K562 (cell line): ENCODE measurements around the gene NACAD. TPM values are rescaled to one million over a fixed set of nuclear protein-coding genes. Genes with fewer than 3 reads are reported as not detected.

Experiments
- AFF1 ChIP-seq, 2 experiments: fragments of 450-650 bp; IDR thresholded peaks; 2 replicates each; pipeline ENCODE4 v1.6.1; 2018; ENCODE audit warnings: mild to moderate bottlenecking in 2 of 2, low read depth in 1 of 2; ENCODE audit not compliant: partially characterized antibody in 2 of 2
- ARID2 ChIP-seq: fragments of 450-650 bp; IDR thresholded peaks from 2 replicates; pipeline ENCODE4 v1.6.1; 2017; ENCODE audit warnings: antibody characterized with exemption, mild to moderate bottlenecking
- CREB3 ChIP-seq: fragments of 450-650 bp; conservative IDR thresholded peaks from 2 replicates; pipeline ENCODE4 v1.6.1; 2016; ENCODE audit warnings: missing genetic modification characterization, low read depth, mild to moderate bottlenecking, missing compliant biosample characterization, moderate library complexity
- HMGN3 ChIP-seq: IDR thresholded peaks from 2 replicates; pipeline ENCODE4 v1.6.1; 2011; ENCODE audit warnings: borderline replicate concordance, low read depth, mild to moderate bottlenecking, mixed read lengths, low read length; ENCODE audit not compliant: insufficient read length; ENCODE audit errors: extremely low read depth
- JUNB ChIP-seq: fragments of 450-650 bp; formaldehyde crosslinking; conservative IDR thresholded peaks from 2 replicates; pipeline ENCODE4 v1.4.0; 2020; ENCODE audit warnings: mild to moderate bottlenecking
- SP2 ChIP-seq: IDR thresholded peaks from 2 replicates; pipeline ENCODE4 v1.6.1; 2011; ENCODE audit warnings: mild to moderate bottlenecking, low read depth, low read length, moderate library complexity; ENCODE audit not compliant: poor library complexity, severe bottlenecking; ENCODE audit errors: extremely low read depth
- TARDBP ChIP-seq: fragments of 450-650 bp; IDR thresholded peaks from 2 replicates; pipeline ENCODE4 v1.6.1; 2016
- XRCC3 ChIP-seq: fragments of 450-650 bp; IDR thresholded peaks from 2 replicates; pipeline ENCODE4 v1.6.1; 2017; ENCODE audit warnings: mild to moderate bottlenecking, moderate library complexity
- ZNF431 ChIP-seq: sonication (generic); formaldehyde crosslinking; IDR thresholded peaks from 2 replicates; pipeline ENCODE4 v1.8.0; 2022; ENCODE audit warnings: mild to moderate bottlenecking, missing genetic modification reagents
- ZNF561 ChIP-seq: fragments of 450-650 bp; formaldehyde crosslinking; conservative IDR thresholded peaks from 2 replicates; pipeline ENCODE4 v1.4.0; 2020; ENCODE audit warnings: mild to moderate bottlenecking, moderate library complexity
- ZNF655 ChIP-seq: fragments of 250-450 bp; sonication (Bioruptor Pico); IDR thresholded peaks from 2 replicates; pipeline ENCODE4 v1.5.0; 2021
- polyA plus RNA-seq, 8 experiments: library from polyadenylated mRNA; depleted of rRNA in 4 of 8; stranded (reverse) in 5 of 8; unstranded in 3 of 8; fragments of >200 nt; fragmentation: Nextera tagmentation in 2 of 8; fragmentation: Illumina TruSeq in 1 of 8; extraction: Ambion mirVana in 2 of 8; extraction: Trizol in 1 of 8; gene quantifications; 2 replicates each; pipeline versions ENCODE4 v1.2.1 to v1.2.3, GENCODE V29; 2011 to 2014; ENCODE audit warnings: inconsistent platforms in 1 of 8, missing spikeins in 1 of 8
- total RNA-seq, 7 experiments: library from RNA; depleted of rRNA in 6 of 7; stranded (reverse); fragments of >200 nt in 6 of 7; fragmentation: Illumina TruSeq in 2 of 7; extraction: Trizol in 2 of 7; gene quantifications; 2 replicates each; pipeline versions ENCODE4 v1.2.1 to v1.2.3, GENCODE V29; 2011 to 2021; ENCODE audit warnings: low replicate concordance in 1 of 7
- TF ChIP-seq, protein P1 (sequence below): fragments of 450-650 bp; IDR thresholded peaks from 2 replicates; pipeline ENCODE4 v1.7.1; 2018; ENCODE audit warnings: mild to moderate bottlenecking, low read depth; ENCODE audit not compliant: partially characterized antibody

NACAD gene
- total and polyA plus RNA-seq, 9 of the 15 experiments (the other 6 are each of a cell fraction or from before 2014, with no cell fraction given), result under 0.01 to 0.03 (median 0.02) TPM; not detected in 5

- TF ChIP-seq, protein P1, sequence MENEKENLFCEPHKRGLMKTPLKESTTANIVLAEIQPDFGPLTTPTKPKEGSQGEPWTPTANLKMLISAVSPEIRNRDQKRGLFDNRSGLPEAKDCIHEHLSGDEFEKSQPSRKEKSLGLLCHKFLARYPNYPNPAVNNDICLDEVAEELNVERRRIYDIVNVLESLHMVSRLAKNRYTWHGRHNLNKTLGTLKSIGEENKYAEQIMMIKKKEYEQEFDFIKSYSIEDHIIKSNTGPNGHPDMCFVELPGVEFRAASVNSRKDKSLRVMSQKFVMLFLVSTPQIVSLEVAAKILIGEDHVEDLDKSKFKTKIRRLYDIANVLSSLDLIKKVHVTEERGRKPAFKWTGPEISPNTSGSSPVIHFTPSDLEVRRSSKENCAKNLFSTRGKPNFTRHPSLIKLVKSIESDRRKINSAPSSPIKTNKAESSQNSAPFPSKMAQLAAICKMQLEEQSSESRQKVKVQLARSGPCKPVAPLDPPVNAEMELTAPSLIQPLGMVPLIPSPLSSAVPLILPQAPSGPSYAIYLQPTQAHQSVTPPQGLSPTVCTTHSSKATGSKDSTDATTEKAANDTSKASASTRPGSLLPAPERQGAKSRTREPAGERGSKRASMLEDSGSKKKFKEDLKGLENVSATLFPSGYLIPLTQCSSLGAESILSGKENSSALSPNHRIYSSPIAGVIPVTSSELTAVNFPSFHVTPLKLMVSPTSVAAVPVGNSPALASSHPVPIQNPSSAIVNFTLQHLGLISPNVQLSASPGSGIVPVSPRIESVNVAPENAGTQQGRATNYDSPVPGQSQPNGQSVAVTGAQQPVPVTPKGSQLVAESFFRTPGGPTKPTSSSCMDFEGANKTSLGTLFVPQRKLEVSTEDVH, result peak; percentile 93
- TF ChIP-seq TARDBP (0 out of 2 replicates have a peak, but pooled peaks have one; percentile 13), ZNF655 (CRISPR knock-in tag) (no peak), HMGN3 (peak; percentile 59), ARID2 (no peak), XRCC3 (no peak), ZNF561 (no peak), SP2 (no peak), AFF1 (IDR thresholded peaks at IDR 0.05; ENCODE audit: low read depth in 1 of 2, partially characterized antibody in 2 of 2) (peak; percentile 37 to 62), ZNF431 (CRISPR knock-in tag) (no peak), CREB3 (tag) (no peak), JUNB (CRISPR knock-in tag) (no peak)
These were observed 22.8 kb upstream of the NACAD start, which contains the start of gene TBRG4 (continued) for GRCh38 chr7:45111298-45112223.
